ENCODE data around the gene REN.

DNA sequence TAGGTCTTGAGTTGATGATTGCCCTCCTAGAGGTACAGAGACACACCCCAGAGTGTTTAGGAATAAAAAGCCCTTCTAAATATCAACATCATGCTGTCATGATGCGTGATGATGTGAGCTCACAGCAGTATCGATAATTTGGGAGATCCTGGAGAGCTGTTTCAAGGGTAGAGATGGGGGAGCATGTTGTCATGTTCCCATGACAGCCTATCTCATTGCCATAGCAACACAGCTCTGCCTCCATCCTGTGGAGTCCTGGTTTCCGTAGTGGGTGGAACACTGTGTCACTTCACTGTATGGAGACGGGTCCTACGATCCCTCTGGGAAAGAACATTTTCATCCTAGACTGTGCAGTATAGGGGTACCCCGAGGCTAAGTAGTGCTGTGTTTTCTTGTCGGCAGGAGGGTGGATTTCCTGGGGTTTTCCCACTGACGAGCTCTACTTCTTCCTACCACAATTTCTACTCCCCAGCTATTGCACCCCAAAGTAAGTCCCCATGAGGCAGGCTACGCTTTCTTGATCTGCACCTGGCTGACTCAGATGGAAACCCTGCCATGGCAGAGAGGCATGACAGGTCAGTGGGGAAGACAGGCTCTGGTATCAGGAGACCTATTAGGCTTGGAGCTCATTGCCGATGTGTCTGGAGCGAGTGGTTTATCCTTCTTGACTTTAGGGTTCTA lies 23.0 kb upstream of the REN start:
- TF ChIP-seq CTCF (IDR thresholded peaks at IDR 0.05; ENCODE audit: insufficient read depth, low read depth, low read length) (no peak), EZH2 (IDR thresholded peaks at IDR 0.05; ENCODE audit: insufficient read depth, low read length) (no peak)
